Measurements from ENCODE around the gene ZNF74.

- TF ChIP-seq CTCF (tag by site-specific recombination; IDR thresholded peaks at IDR 0.05) (no peak), ZBTB1 (tag by site-specific recombination; IDR thresholded peaks at IDR 0.05) (no peak), ZNF48 (tag by site-specific recombination; IDR thresholded peaks at IDR 0.05) (no peak), ZNF214 (tag by site-specific recombination; IDR thresholded peaks at IDR 0.05; ENCODE audit: borderline replicate concordance) (no peak), PRDM1 (tag by site-specific recombination; IDR thresholded peaks at IDR 0.05) (no peak), BCL6B (tag by site-specific recombination; IDR thresholded peaks at IDR 0.05) (no peak)
Observed at GRCh38 chr22:20383538-20383937, 10.4 kb upstream of the ZNF74 start.

Data from HEK293 (cell line).